ENCODE results near the gene FHDC1.

FHDC1 gene

DNA sequence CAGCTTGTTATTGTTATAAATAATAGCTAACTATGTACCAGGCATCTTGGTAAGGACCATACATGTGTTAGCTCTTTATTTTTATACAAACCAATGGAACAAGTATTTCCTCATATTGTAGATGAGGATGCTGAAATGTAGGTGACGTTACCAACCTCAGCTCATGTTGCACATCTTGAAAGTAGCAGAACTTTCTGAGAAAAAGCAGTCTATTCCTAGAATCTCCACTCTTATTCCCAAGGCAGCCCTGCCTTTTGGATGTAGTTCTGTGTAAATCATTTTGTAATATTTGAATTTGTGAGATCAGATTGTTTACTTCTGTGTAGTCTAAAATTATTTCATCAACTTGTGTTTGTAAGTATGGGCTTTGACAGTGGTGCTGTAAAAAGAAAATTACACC is 5.3 kb downstream of the FHDC1 start:
- H3K4me3 ChIP-seq (ENCODE audit: low read length) = no peak overlapping the region
- DNase-seq (ENCODE audit: low read depth) = no peak
- TF ChIP-seq, protein P1, sequence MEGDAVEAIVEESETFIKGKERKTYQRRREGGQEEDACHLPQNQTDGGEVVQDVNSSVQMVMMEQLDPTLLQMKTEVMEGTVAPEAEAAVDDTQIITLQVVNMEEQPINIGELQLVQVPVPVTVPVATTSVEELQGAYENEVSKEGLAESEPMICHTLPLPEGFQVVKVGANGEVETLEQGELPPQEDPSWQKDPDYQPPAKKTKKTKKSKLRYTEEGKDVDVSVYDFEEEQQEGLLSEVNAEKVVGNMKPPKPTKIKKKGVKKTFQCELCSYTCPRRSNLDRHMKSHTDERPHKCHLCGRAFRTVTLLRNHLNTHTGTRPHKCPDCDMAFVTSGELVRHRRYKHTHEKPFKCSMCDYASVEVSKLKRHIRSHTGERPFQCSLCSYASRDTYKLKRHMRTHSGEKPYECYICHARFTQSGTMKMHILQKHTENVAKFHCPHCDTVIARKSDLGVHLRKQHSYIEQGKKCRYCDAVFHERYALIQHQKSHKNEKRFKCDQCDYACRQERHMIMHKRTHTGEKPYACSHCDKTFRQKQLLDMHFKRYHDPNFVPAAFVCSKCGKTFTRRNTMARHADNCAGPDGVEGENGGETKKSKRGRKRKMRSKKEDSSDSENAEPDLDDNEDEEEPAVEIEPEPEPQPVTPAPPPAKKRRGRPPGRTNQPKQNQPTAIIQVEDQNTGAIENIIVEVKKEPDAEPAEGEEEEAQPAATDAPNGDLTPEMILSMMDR (conservative IDR thresholded peaks at IDR 0.05; ENCODE audit: low read depth, low read length) = no peak

DNA sequence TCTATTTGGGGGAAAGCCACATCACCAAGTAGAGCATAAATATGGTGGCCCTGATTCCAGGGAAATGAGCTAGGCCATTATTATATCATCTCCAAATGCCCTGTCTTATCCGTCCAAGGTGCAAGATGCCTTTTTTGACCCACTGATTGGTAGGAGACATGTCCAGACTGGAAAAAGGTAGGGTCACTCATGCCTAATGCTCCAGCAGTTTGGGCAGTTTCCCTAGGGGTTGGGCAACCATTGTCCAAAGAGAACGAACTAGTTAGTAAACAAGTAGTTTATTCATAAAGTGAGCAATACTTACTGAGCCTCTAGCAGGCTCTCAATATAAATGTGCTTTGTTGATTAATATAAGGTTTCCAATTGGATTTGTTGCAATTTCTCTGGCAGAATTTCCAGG is 6.2 kb downstream of the FHDC1 start:
- H3K4me3 ChIP-seq (ENCODE audit: low read length) = no peak overlapping the region
- no peak for DNase-seq (ENCODE audit: low read depth)
- TF ChIP-seq, protein P1 (conservative IDR thresholded peaks at IDR 0.05; ENCODE audit: low read depth, low read length) = no peak

DNA sequence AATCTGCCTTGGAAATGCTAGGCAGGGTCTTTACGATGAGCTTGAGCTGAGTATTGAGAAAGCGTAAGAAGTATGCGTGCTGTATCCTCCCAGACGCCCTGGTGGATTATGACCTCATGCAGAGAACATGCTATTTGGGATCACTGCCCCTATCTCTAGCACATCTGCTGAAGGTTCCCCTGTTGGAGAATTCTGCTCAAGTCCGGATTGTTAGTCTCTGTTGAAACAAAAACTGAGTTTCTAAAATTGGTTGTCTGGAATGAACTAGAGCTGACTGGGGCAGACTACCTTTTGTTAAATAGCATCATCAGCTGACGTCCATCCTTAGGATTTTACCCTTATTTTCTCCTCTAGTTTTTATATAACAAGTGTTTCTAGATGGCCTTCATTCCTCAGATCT is 7.5 kb downstream of the FHDC1 start:
- no peak overlapping the region for H3K4me3 ChIP-seq (ENCODE audit: low read length)
- no peak for DNase-seq (ENCODE audit: low read depth)
- TF ChIP-seq, protein P1 (conservative IDR thresholded peaks at IDR 0.05; ENCODE audit: low read depth, low read length) = no peak

DNA sequence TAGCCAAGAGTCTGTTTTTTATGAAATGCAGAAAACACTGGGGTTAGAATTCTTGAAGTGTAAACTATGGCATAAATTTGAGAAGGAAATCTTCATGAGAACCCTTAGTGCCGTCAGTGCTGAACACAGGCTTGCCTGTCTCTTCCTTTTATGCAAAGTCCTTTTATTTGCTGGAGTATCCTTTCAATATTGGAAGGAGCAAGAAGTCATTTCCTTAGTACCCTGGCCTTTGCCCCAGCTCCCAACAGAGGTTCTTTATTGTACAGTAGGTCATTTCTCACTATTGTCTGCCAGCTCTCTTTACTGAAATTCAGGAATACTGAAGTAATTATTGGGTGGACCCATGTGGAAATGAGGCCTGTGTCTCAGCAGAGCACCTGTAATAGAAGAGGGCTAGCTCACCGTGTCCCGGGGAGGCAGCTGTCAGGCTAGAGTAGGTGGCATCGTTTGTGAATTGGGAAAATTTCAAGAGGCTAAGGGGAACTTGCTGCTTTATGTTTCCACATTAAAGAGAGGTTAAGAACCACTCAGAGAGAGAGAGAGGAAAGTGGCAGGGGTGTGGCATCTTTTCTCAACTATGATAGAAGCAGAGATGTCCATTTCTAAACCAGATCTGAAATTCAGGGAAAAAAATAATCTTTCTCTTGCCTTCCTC is 8.7 kb downstream of the FHDC1 start:
- no peak overlapping the region for H3K4me3 ChIP-seq (ENCODE audit: low read length)
- TF ChIP-seq, protein P1 (conservative IDR thresholded peaks at IDR 0.05; ENCODE audit: low read depth, low read length) = no peak
- DNase-seq (ENCODE audit: low read depth) = no peak

DNA sequence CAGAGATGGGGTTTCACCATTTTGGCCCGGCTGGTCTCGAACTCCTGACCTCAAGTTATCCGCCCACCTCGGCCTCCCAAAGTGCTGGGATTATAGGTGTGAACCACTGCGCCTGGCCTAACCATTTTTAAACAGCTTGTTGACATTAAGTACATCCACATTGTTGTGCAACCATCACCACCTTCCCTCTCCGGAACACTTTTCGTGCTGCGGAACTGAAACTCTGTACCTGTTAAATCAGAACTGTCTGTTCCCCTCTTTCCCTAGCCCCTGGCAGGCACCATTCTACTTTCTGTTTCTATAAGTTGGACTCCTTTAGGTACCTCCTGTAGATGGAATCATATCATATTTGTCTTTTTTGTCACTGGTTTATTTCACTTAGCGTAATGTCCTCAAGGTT is 9.5 kb downstream of the FHDC1 start:
- TF ChIP-seq, protein P1 (conservative IDR thresholded peaks at IDR 0.05; ENCODE audit: low read depth, low read length) = no peak
- no peak overlapping the region for H3K4me3 ChIP-seq (ENCODE audit: low read length)
- no peak for DNase-seq (ENCODE audit: low read depth)

DNA sequence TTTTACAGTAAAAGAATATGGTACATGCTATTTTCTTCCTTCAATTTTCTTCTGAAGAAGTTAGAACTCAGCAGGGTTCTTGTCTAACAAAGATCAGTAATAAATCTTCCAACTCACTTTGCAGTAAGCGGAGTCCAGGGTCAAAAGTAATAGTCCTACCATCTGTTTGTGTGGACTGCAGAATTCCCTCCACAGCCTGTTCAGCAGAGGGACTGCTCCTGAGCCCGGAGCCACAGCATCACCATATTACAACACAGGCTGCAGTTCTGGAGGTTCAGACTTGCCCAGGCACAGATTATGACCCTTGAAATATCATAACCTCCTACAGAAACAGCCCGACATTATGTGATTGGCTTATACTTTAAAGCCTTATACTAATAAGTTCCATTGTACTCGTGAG is 10.3 kb downstream of the FHDC1 start:
- H3K4me3 ChIP-seq (ENCODE audit: low read length) = no peak overlapping the region
- TF ChIP-seq, protein P1 (conservative IDR thresholded peaks at IDR 0.05; ENCODE audit: low read depth, low read length) = no peak
- no peak for DNase-seq (ENCODE audit: low read depth)

DNA sequence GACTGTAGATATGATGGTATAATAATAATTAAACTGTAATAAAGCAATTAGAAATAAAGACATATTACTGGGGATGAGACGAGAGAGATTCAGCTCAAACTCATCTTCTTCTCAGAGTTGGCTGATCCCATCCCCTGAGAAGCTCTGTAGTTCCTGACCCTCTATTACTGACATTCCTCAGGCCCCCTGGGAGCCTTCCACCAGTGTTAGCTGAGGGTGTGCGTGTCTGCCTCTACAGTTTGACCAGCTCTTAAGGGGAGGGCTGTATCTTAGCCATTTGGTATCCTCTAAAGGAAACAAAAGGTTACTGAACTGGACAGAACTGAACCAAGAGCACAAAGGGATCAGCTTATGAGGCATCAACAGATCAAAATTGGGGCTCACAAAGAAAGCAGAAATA is 11.2 kb downstream of the FHDC1 start:
- TF ChIP-seq, protein P1 (conservative IDR thresholded peaks at IDR 0.05; ENCODE audit: low read depth, low read length) = no peak
- no peak overlapping the region for H3K4me3 ChIP-seq (ENCODE audit: low read length)
- no peak for DNase-seq (ENCODE audit: low read depth)

Measured in retinal pigment epithelial cell (primary cell).